Astrocyte (in vitro differentiated cells and primary cell): ENCODE data around the gene CIAPIN1. TPM values are rescaled to one million over a fixed set of nuclear protein-coding genes. Genes with fewer than 3 reads are reported as not detected.
"Not testable (repeated sequence)": the region's sequence is repeated elsewhere in the genome, so short reads cannot be mapped to it uniquely, and the experiment has no call there.

Experiments used
- DNase-seq: peaks from one replicate; pipeline ENCODE4 v3.0.0-alpha.2; 2010; ENCODE audit warnings: low read depth
- FAIRE-seq: peaks from 2 replicates; lab custom pipeline; 2011; peaks lifted over from hg19 to GRCh38; lab: Jason Lieb, UNC
- H2AFZ ChIP-seq: 2 replicates; pipeline ENCODE4 v1.6.0; 2012; ENCODE audit warnings: low read depth, low read length, inconsistent platforms
- H3K27ac ChIP-seq: 2 replicates; pipeline ENCODE4 v1.5.1; 2011; ENCODE audit warnings: low read depth, low read length, inconsistent platforms
- H3K27me3 ChIP-seq: 2 replicates; pipeline ENCODE4 v1.6.0; 2011; ENCODE audit warnings: low read length, inconsistent platforms; ENCODE audit not compliant: insufficient read depth
- H3K36me3 ChIP-seq: 2 replicates; pipeline ENCODE4 v1.5.1; 2011; ENCODE audit warnings: low read length, inconsistent platforms; ENCODE audit not compliant: insufficient read depth
- H3K4me1 ChIP-seq: 2 replicates; pipeline ENCODE4 v1.5.1; 2011; ENCODE audit warnings: low read length, inconsistent platforms; ENCODE audit not compliant: insufficient read depth
- H3K4me2 ChIP-seq: 2 replicates; pipeline ENCODE4 v1.6.0; 2012; ENCODE audit warnings: low read length, inconsistent platforms
- H3K4me3 ChIP-seq: 2 replicates; pipeline ENCODE4 v1.5.1; 2011; ENCODE audit warnings: low read depth, mild to moderate bottlenecking, low read length, inconsistent platforms; ENCODE audit not compliant: insufficient read depth
- H3K79me2 ChIP-seq: 2 replicates; pipeline ENCODE4 v1.6.0; 2012; ENCODE audit warnings: mild to moderate bottlenecking, low read length, inconsistent platforms; ENCODE audit not compliant: insufficient read depth
- H3K9ac ChIP-seq: 2 replicates; pipeline ENCODE4 v1.6.0; 2012; ENCODE audit warnings: mild to moderate bottlenecking, low read length, inconsistent platforms
- H3K9me3 ChIP-seq: 2 replicates; pipeline ENCODE4 v1.5.1; 2012; ENCODE audit warnings: low read depth, mild to moderate bottlenecking, low read length, inconsistent platforms; ENCODE audit not compliant: insufficient read depth
- H4K20me1 ChIP-seq: 2 replicates; pipeline ENCODE4 v1.6.0; 2012; ENCODE audit warnings: low read length, inconsistent platforms; ENCODE audit not compliant: insufficient read depth
- H3K27ac Mint-ChIP-seq: one replicate; pipeline ENCODE4 v1.8.0; 2021; ENCODE audit warnings: mild to moderate bottlenecking, mixed read lengths; ENCODE audit not compliant: unreplicated experiment
- H3K27me3 Mint-ChIP-seq: one replicate; pipeline ENCODE4 v1.8.0; 2021; ENCODE audit warnings: low read depth, mixed read lengths; ENCODE audit not compliant: unreplicated experiment
- H3K36me3 Mint-ChIP-seq: one replicate; pipeline ENCODE4 v1.8.0; 2021; ENCODE audit warnings: low read depth, mixed read lengths; ENCODE audit not compliant: unreplicated experiment
- H3K4me1 Mint-ChIP-seq: one replicate; pipeline ENCODE4 v1.8.0; 2021; ENCODE audit warnings: low read depth, mixed read lengths; ENCODE audit not compliant: unreplicated experiment
- H3K4me3 Mint-ChIP-seq: one replicate; pipeline ENCODE4 v1.8.0; 2021; ENCODE audit warnings: mild to moderate bottlenecking, moderate library complexity, mixed read lengths; ENCODE audit not compliant: unreplicated experiment
- H3K9me3 Mint-ChIP-seq: one replicate; pipeline ENCODE4 v1.8.0; 2021; ENCODE audit warnings: mild to moderate bottlenecking, mixed read lengths; ENCODE audit not compliant: unreplicated experiment
- CTCF ChIP-seq: IDR thresholded peaks from 2 replicates; pipeline ENCODE4 v1.5.1; 2011; ENCODE audit warnings: low read depth, mild to moderate bottlenecking, inconsistent platforms, low read length, moderate library complexity; ENCODE audit not compliant: insufficient read depth
- EZH2 ChIP-seq: IDR thresholded peaks from 2 replicates; pipeline ENCODE4 v1.6.1; 2012; ENCODE audit warnings: mild to moderate bottlenecking, low read length, inconsistent platforms; ENCODE audit not compliant: insufficient read depth
- total RNA-seq: library from RNA; stranded (reverse); gene quantifications from 2 replicates; pipeline ENCODE4 v1.2.1, GENCODE V29; 2021

Gene CIAPIN1
- total RNA-seq, 1 donor from 2014 or later, result 68.9 TPM

DNA sequence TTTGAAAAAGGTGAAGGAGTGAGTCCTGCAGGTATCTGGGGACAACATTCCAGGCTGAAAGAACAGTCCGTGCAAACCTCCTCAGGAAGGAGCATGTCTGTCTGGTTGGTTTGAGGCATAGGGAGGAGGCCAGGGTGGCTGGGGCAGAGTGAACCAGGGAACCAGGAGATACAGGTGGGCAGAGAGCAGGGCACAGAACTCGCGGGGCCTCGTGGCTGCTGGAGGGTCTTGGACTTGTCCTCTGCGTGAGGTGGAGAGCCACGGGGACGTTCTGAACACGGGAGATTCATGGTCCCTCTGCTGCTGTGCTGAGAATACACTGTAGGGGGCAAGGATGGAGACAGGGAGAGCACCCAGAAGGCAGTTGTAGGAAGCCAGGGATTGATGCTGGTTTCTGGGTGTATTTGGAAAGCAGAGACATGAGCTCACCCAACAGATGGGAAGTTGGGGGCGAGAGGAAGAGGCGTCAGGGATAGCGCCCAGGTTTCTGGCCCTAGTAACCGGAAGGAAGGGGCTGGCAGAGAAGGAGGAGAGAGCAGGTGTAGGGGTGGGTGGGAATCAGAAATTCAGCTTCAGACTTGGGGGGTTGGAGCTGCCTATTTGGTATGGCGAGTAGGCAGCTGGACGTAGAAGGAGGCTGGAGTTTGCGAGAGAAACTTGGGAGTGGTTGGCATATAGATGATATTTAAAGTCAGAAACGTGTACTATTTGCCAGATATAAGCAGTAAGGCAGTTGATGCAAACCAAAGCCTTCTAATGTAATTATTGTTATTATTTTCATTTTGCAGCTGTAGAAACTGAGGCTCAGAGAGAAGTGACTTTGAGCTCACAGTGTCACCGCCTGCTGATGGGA lies 43.0 kb downstream of the CIAPIN1 start, which contains the start of gene CCL17:
Gene CCL17 (plus strand): TSS at position 803 of the 853 bp plus-strand sequence. CDS start 9,166 bp downstream, outside the sequence.
- Histone ChIP-seq H3K4me1 (no peaks in the 10 kb centered on the region), H2AFZ (no peak within 1 kb of the TSS), H3K9me3 (no peaks in the 10 kb centered on the region), H3K9ac (no peak within 1 kb of the TSS), H3K4me3 (no peak within 1 kb of the TSS), H3K27ac (no peak within 1 kb of the TSS), H4K20me1 (no peaks in the 10 kb centered on the region), H3K4me2 (no peak within 1 kb of the TSS), H3K27me3 (peaks cover 2% of the 10 kb centered on the region), H3K36me3 (no peaks in the 10 kb centered on the region), H3K79me2 (no peaks in the 10 kb centered on the region)
- no peak for DNase-seq
- no peak within 1 kb of the TSS for H3K4me3 Mint-ChIP-seq
- no peak for FAIRE-seq
- H3K27ac Mint-ChIP-seq, result no peak within 1 kb of the TSS
- no peaks in the 10 kb centered on the region for H3K9me3 Mint-ChIP-seq
- H3K27me3 Mint-ChIP-seq, result peaks cover 20% of the 10 kb centered on the region
- TF ChIP-seq CTCF (no peak), EZH2 (no peak)
- H3K4me1 Mint-ChIP-seq, result peaks cover 1% of the 10 kb centered on the region
- peaks cover under 1% of the 10 kb centered on the region for H3K36me3 Mint-ChIP-seq

DNA sequence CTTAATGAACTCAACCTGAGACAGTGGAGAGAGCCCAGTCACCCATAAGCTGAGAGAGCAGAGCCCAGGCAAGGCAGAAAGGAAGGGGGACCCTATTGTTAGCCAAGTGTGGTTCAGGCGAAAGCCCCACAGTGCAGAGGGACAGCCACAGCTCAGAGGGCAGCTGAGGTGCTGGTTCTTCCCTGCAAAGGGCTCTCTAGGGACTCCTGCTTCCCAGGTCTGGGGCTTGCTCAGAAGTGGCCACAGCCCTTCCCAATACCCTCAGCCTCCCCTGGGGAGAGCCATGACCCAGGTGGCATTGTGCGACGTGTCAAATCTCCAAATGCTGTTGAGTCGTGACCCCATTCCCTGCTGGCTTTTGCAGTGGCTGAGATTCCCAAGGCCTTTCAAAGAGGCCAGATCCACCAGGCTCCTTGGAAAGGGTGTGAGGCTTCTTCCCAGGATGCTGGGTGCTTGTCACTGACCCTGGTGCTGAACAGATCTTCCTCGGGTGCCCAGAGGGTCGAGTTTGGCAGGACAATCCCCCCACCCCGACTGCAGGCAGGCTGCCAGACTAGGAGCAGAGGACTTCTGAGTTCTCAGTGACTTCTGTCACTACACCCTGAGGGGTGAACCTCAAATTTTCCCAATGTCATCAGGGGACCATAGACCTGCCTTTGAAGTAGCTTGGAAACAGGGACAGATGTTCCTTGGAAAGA lies 45.1 kb downstream of the CIAPIN1 start:
- peaks cover 1% of the 10 kb centered on the region for H3K4me1 Mint-ChIP-seq
- no peak overlapping the region for H3K4me3 ChIP-seq
- H3K36me3 Mint-ChIP-seq, result peaks cover 2% of the 10 kb centered on the region
- no peak overlapping the region for H3K9ac ChIP-seq
- H3K27me3 Mint-ChIP-seq, result peaks cover 32% of the 10 kb centered on the region
- no peak overlapping the region for H3K27ac ChIP-seq
- no peak overlapping the region for H2AFZ ChIP-seq
- peaks cover 2% of the 10 kb centered on the region for H3K9me3 Mint-ChIP-seq
- no peaks in the 10 kb centered on the region for H4K20me1 ChIP-seq
- no peak for DNase-seq
- no peak overlapping the region for H3K4me2 ChIP-seq
- FAIRE-seq, result no peak
- no peak overlapping the region for H3K27ac Mint-ChIP-seq
- H3K4me1 ChIP-seq, result no peaks in the 10 kb centered on the region
- TF ChIP-seq CTCF (no peak), EZH2 (no peak)
- no peak overlapping the region for H3K4me3 Mint-ChIP-seq
- H3K27me3 ChIP-seq, result no peaks in the 10 kb centered on the region
- no peaks in the 10 kb centered on the region for H3K79me2 ChIP-seq
- no peaks in the 10 kb centered on the region for H3K9me3 ChIP-seq
- no peaks in the 10 kb centered on the region for H3K36me3 ChIP-seq

- DNase-seq, H3K36me3 Mint-ChIP-seq, H3K4me2 ChIP-seq, H3K9me3 ChIP-seq, H4K20me1 ChIP-seq, H2AFZ ChIP-seq, H3K27ac ChIP-seq, H3K36me3 ChIP-seq, H3K79me2 ChIP-seq, H3K4me1 ChIP-seq, H3K4me3 ChIP-seq, H3K4me1 Mint-ChIP-seq, H3K9ac ChIP-seq, H3K27me3 ChIP-seq, H3K4me3 Mint-ChIP-seq, H3K9me3 Mint-ChIP-seq, H3K27ac Mint-ChIP-seq, FAIRE-seq: not testable (repeated sequence)
- peaks cover 25% of the 10 kb centered on the region for H3K27me3 Mint-ChIP-seq
Measured at GRCh38 chr16:57397493-57397892, 49.7 kb downstream of the CIAPIN1 start.
